Effector memory CD4-positive, alpha-beta T cell (primary cell): ENCODE measurements around the gene MZF1.
A peak's percentile ranks its signal among the peaks of the same experiment; 100 is the strongest.

ENCODE experiments used
- DNase-seq, 3 donors: peaks; one replicate each; pipeline ENCODE4 v3.0.0-alpha.2; 2020
- H3K27ac ChIP-seq: 2 replicates; pipeline ENCODE4 v1.7.0; 2013; ENCODE audit warnings: mild to moderate bottlenecking, low read length, moderate library complexity; ENCODE audit not compliant: insufficient read depth, poor library complexity, severe bottlenecking
- H3K27me3 ChIP-seq: replicated peaks from 2 replicates; pipeline ENCODE4 v1.7.0; 2013; ENCODE audit warnings: mild to moderate bottlenecking, low read length; ENCODE audit not compliant: insufficient read depth, control insufficient read depth, poor library complexity, severe bottlenecking
- H3K36me3 ChIP-seq: 2 replicates; pipeline ENCODE4 v1.7.0; 2013; ENCODE audit warnings: mild to moderate bottlenecking, low read length, moderate library complexity; ENCODE audit not compliant: control insufficient read depth, insufficient read depth
- H3K4me1 ChIP-seq: 2 replicates; pipeline ENCODE4 v1.7.0; 2013; ENCODE audit warnings: low read length, mild to moderate bottlenecking; ENCODE audit not compliant: control insufficient read depth, insufficient read depth, poor library complexity, severe bottlenecking
- H3K4me3 ChIP-seq: 2 replicates; pipeline ENCODE4 v1.7.0; 2013; ENCODE audit warnings: low read length, low read depth, mild to moderate bottlenecking; ENCODE audit not compliant: insufficient read depth, poor library complexity, severe bottlenecking
- H3K9me3 ChIP-seq: 2 replicates; pipeline ENCODE4 v1.7.0; 2013; ENCODE audit warnings: mild to moderate bottlenecking, low read length, moderate library complexity; ENCODE audit not compliant: control insufficient read depth

The MZF1 gene

GRCh38 chr19:58536852-58537798 lies 36.0 kb downstream of the MZF1 start:
- Histone ChIP-seq H3K4me3 (no peak overlapping the region), H3K27me3 (no peaks in the 10 kb centered on the region), H3K4me1 (peaks cover 7% of the 10 kb centered on the region), H3K36me3 (no peaks in the 10 kb centered on the region), H3K9me3 (no peaks in the 10 kb centered on the region), H3K27ac (no peak overlapping the region)
- DNase-seq = no peak

DNA sequence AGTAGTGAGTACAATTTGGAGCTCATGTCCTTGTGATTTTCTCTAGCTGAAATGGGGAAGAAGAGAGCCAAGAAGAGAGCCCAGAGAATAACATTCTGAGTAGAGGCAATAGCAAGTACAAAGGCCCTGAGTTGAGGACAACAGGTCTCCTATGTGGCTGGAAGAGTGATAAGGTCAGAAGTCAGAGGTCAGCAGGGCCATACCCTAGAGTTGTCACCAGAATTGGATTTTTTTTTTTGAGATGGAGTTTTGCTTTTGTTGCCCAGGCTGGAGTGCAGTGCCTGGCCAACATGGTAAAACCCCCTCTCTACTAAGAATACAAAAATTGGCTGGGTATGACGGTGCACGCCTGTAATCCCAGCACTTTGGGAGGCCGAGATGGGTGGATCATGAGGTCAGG lies 37.3 kb downstream of the MZF1 start:
- Histone ChIP-seq H3K9me3 (no peaks in the 10 kb centered on the region), H3K27ac (no peak overlapping the region), H3K27me3 (no peaks in the 10 kb centered on the region), H3K4me1 (peaks cover 7% of the 10 kb centered on the region), H3K36me3 (no peaks in the 10 kb centered on the region), H3K4me3 (no peak overlapping the region)
- no peak for DNase-seq

GRCh38 chr19:58531034-58531840 lies 41.9 kb downstream of the MZF1 start:
- Histone ChIP-seq H3K9me3 (no peaks in the 10 kb centered on the region), H3K4me3 (no peak overlapping the region), H3K27me3 (no peaks in the 10 kb centered on the region), H3K36me3 (no peaks in the 10 kb centered on the region), H3K27ac (no peak overlapping the region), H3K4me1 (no peaks in the 10 kb centered on the region)
- no peak for DNase-seq

DNA sequence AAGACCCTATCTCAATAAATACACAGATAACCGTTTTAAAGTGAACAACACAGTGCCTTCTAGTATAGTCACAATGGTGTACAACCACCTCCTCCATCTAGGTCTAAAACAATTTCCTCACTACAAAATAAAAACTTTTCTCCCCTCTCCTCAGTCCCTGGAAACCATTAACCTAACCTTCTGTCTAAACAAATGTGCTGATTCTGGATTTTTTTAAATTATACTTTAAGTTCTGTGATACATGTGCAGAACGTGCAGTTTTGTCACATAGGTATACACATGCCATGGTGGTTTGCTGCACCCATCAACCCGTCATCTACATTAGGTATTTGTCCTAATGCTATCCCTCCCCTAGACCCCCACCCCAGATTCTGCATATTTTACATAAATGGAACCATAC lies 43.7 kb downstream of the MZF1 start:
- H3K4me3 ChIP-seq = no peak overlapping the region
- H3K27me3 ChIP-seq = no peaks in the 10 kb centered on the region
- no peaks in the 10 kb centered on the region for H3K9me3 ChIP-seq
- H3K4me1 ChIP-seq = no peaks in the 10 kb centered on the region
- DNase-seq = no peak
- no peak overlapping the region for H3K27ac ChIP-seq
- no peaks in the 10 kb centered on the region for H3K36me3 ChIP-seq

GRCh38 chr19:58522709-58523108 lies 50.4 kb downstream of the MZF1 start:
- Histone ChIP-seq H3K4me1 (peaks cover 14% of the 10 kb centered on the region), H3K27ac (no peak overlapping the region), H3K9me3 (no peaks in the 10 kb centered on the region), H3K4me3 (no peak overlapping the region), H3K36me3 (no peaks in the 10 kb centered on the region), H3K27me3 (no peaks in the 10 kb centered on the region)
- no peak for DNase-seq

GRCh38 chr19:58521651-58522050 lies 51.5 kb downstream of the MZF1 start:
- Histone ChIP-seq H3K4me3 (no peak overlapping the region), H3K36me3 (peaks cover 8% of the 10 kb centered on the region), H3K4me1 (peaks cover 14% of the 10 kb centered on the region), H3K27ac (no peak overlapping the region), H3K9me3 (no peaks in the 10 kb centered on the region), H3K27me3 (no peaks in the 10 kb centered on the region)
- DNase-seq = no peak

GRCh38 chr19:58520257-58520599 lies 52.9 kb downstream of the MZF1 start:
- DNase-seq = no peak
- Histone ChIP-seq H3K9me3 (no peaks in the 10 kb centered on the region), H3K4me3 (peak overlapping the region; percentile 61), H3K27ac (peak overlapping the region; percentile 73), H3K36me3 (peaks cover 16% of the 10 kb centered on the region), H3K4me1 (peaks cover 14% of the 10 kb centered on the region), H3K27me3 (no peaks in the 10 kb centered on the region)

DNA sequence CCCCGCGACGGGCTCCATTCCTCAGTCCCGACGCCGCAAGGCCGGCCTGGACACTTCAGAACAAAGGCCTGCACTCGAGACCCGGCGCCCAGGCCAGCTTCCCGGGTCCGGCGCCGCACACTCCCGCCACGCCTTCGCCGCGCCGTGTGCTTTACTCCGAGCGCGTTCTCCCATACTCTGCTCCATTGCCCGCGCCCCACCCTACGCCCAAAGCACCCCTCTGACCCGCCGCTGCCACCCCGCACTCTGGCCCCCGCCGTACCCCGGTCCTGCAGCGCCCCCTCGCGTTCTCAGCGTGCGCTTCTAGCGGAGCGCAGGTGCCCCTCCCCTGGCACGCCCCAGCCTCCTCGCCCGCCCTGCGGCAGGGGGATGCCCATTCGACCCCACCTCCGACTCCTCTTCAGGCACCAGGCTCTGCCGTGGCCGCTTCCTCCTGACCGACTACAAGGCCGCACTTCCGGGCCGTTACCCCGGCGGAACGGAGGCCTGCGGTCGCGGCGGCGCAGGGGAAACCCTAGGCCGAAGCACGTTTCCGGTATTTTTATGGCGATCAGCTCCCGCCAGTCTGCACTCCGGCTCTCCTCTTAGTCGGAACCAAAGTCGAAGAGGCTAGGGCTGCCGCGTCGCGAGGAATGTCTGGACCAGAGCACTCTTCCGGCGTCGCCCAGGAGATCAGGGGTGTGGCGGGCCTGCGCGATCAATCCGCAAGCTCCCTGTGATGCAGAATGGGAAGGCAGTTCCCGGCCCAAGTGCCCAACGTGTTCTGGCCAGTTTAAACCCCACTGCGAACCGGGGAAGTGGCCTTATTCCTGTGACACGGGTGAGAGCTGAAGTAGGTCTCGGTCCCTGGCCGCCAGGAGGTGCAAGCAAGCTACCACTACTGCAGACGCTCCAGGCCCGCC lies 53.5 kb downstream of the MZF1 start, which contains the start of gene ZBTB45:
TSS of gene ZBTB45 (minus strand) at position 456 of the 902 bp plus-strand sequence. CDS start 2,137 bp downstream, outside the sequence.
- Histone ChIP-seq H3K36me3 (peaks cover 16% of the 10 kb centered on the region), H3K4me3 (peak within 1 kb of the TSS; percentile 61), H3K27ac (peak within 1 kb of the TSS; percentile 73), H3K27me3 (no peaks in the 10 kb centered on the region), H3K4me1 (peaks cover 16% of the 10 kb centered on the region), H3K9me3 (no peaks in the 10 kb centered on the region)
- DNase-seq = peak; percentile 80 to 84 (median 84)

- Histone ChIP-seq H3K27me3 (no peaks in the 10 kb centered on the region), H3K36me3 (peaks cover 16% of the 10 kb centered on the region), H3K4me1 (peaks cover 20% of the 10 kb centered on the region), H3K27ac (peak overlapping the region; percentile 73), H3K4me3 (peak overlapping the region; percentile 61), H3K9me3 (no peaks in the 10 kb centered on the region)
- peak; percentile 21 to 41 (median 25) for DNase-seq
Observed at GRCh38 chr19:58519087-58519354, 54.1 kb downstream of the MZF1 start.
